EL (cell line): ENCODE measurements around the gene DDN.

Experiments
- DNase-seq: peaks from one replicate; pipeline ENCODE4 v3.0.0-alpha.2; 2016

Gene DDN

GRCh38 chr12:49010092-49010668 is 11.0 kb upstream of the DDN start:
- DNase-seq: no peak

- DNase-seq: no peak
These were observed 9.8 kb upstream of the DDN start for GRCh38 chr12:49008943-49009342.

GRCh38 chr12:49000346-49000745 is 1.2 kb upstream of the DDN start:
- DNase-seq: no peak

- peak; percentile 54 for DNase-seq
These were observed 450 bp downstream of the DDN start for GRCh38 chr12:48998497-48999353.

- DNase-seq: no peak
These were observed 1.3 kb downstream of the DDN start for GRCh38 chr12:48997719-48998496.

- DNase-seq: peak; percentile 77
These were observed 2.1 kb downstream of the DDN start for GRCh38 chr12:48996794-48997718.

GRCh38 chr12:48995086-48995879 is 3.9 kb downstream of the DDN start:
- DNase-seq: peak; percentile 83

GRCh38 chr12:48994224-48995085 is 4.7 kb downstream of the DDN start:
- no peak for DNase-seq

GRCh38 chr12:48993787-48994186 is 5.4 kb downstream of the DDN start:
- DNase-seq: no peak

GRCh38 chr12:48991247-48992050 is 7.7 kb downstream of the DDN start:
- DNase-seq: no peak

- DNase-seq: no peak
These were observed 8.6 kb downstream of the DDN start for GRCh38 chr12:48990552-48990951.

- DNase-seq: peak; percentile 59
These were observed 11.0 kb downstream of the DDN start for GRCh38 chr12:48988030-48988649.

GRCh38 chr12:48986720-48987291 is 12.4 kb downstream of the DDN start:
- DNase-seq: no peak

- DNase-seq: no peak
These were observed 13.3 kb downstream of the DDN start for GRCh38 chr12:48985901-48986300.

GRCh38 chr12:48985475-48985897 is 13.7 kb downstream of the DDN start:
- DNase-seq: no peak

- DNase-seq: no peak
These were observed 16.6 kb downstream of the DDN start for GRCh38 chr12:48982397-48983080.

- DNase-seq: no peak
These were observed 17.4 kb downstream of the DDN start for GRCh38 chr12:48981757-48982157.
